DOHH2 (cell line): ENCODE data around the gene IKZF2.

ENCODE experiments used
- H3F3A ChIP-seq: fragments of 200-600 bp; sonication (generic), shearing (Covaris generic); 2 replicates; pipeline ENCODE4 v1.6.0; 2016; ENCODE audit warnings: antibody characterized with exemption, mild to moderate bottlenecking; ENCODE audit not compliant: control insufficient read depth, insufficient read depth
- H3K27ac ChIP-seq: fragments of 200-600 bp; sonication (generic); 2 replicates; pipeline ENCODE4 v1.5.1; 2014; ENCODE audit warnings: low read depth, mild to moderate bottlenecking, low read length, moderate library complexity
- H3K27me3 ChIP-seq: fragments of 200-600 bp; sonication (generic); 2 replicates; pipeline ENCODE4 v1.6.1; 2014; ENCODE audit warnings: mild to moderate bottlenecking, low read length, mixed read lengths; ENCODE audit not compliant: control insufficient read depth
- H3K36me3 ChIP-seq: fragments of 200-600 bp; sonication (generic); 2 replicates; pipeline ENCODE4 v1.6.1; 2014; ENCODE audit warnings: mild to moderate bottlenecking, low read length, moderate library complexity, mixed read lengths; ENCODE audit not compliant: control insufficient read depth
- H3K4me1 ChIP-seq: fragments of 200-600 bp; sonication (generic); 2 replicates; pipeline ENCODE4 v1.6.1; 2014; ENCODE audit warnings: mild to moderate bottlenecking, low read length, mixed read lengths; ENCODE audit not compliant: control insufficient read depth
- H3K4me2 ChIP-seq: fragments of 200-600 bp; sonication (generic); 2 replicates; pipeline ENCODE4 v1.6.0; 2014; ENCODE audit warnings: mild to moderate bottlenecking, low read length, moderate library complexity
- H3K4me3 ChIP-seq: fragments of 200-600 bp; sonication (generic); 2 replicates; pipeline ENCODE4 v1.5.1; 2014; ENCODE audit warnings: mild to moderate bottlenecking, low read length, mixed read lengths
- H3K79me2 ChIP-seq: fragments of 200-600 bp; sonication (generic); 2 replicates; pipeline ENCODE4 v1.6.1; 2014; ENCODE audit warnings: mild to moderate bottlenecking, low read length, mixed read lengths; ENCODE audit not compliant: control insufficient read depth
- H3K9me2 ChIP-seq: fragments of 200-600 bp; sonication (generic); replicated peaks from 2 replicates; pipeline ENCODE4 v1.6.1; 2014; ENCODE audit warnings: mild to moderate bottlenecking, low read length, mixed read lengths; ENCODE audit not compliant: control insufficient read depth
- H3K9me3 ChIP-seq: fragments of 200-600 bp; sonication (generic); 2 replicates; pipeline ENCODE4 v1.6.1; 2014; ENCODE audit warnings: antibody characterized with exemption, low read length, mixed read lengths; ENCODE audit not compliant: control insufficient read depth, insufficient read depth
- H4K20me1 ChIP-seq: fragments of 200-600 bp; sonication (generic); 2 replicates; pipeline ENCODE4 v1.6.0; 2014; ENCODE audit warnings: low read depth, mild to moderate bottlenecking, antibody characterized with exemption, low read length, moderate library complexity; ENCODE audit not compliant: control insufficient read depth, insufficient read depth
- EZH2phosphoT487 ChIP-seq: fragments of 200-600 bp; sonication (generic); IDR thresholded peaks from 2 replicates; pipeline ENCODE4 v1.6.1; 2017; ENCODE audit warnings: borderline replicate concordance, mild to moderate bottlenecking, antibody characterized with exemption, low read length, moderate library complexity, mixed read lengths
- TF ChIP-seq, protein P1 (sequence below): fragments of 200-600 bp; sonication (generic); IDR thresholded peaks from one replicate; pipeline ENCODE4 v1.5.1; 2014; ENCODE audit warnings: antibody characterized with exemption, mild to moderate bottlenecking, low read depth, low read length; ENCODE audit not compliant: poor library complexity, severe bottlenecking

Gene IKZF2

GRCh38 chr2:212997526-212998020 is 153.8 kb downstream of the IKZF2 start:
- H3K36me3 ChIP-seq: no peaks in the 10 kb centered on the region
- H3K79me2 ChIP-seq: no peaks in the 10 kb centered on the region
- TF ChIP-seq EZH2phosphoT487: no peak
- TF ChIP-seq, protein P1, sequence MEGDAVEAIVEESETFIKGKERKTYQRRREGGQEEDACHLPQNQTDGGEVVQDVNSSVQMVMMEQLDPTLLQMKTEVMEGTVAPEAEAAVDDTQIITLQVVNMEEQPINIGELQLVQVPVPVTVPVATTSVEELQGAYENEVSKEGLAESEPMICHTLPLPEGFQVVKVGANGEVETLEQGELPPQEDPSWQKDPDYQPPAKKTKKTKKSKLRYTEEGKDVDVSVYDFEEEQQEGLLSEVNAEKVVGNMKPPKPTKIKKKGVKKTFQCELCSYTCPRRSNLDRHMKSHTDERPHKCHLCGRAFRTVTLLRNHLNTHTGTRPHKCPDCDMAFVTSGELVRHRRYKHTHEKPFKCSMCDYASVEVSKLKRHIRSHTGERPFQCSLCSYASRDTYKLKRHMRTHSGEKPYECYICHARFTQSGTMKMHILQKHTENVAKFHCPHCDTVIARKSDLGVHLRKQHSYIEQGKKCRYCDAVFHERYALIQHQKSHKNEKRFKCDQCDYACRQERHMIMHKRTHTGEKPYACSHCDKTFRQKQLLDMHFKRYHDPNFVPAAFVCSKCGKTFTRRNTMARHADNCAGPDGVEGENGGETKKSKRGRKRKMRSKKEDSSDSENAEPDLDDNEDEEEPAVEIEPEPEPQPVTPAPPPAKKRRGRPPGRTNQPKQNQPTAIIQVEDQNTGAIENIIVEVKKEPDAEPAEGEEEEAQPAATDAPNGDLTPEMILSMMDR: no peak
- peaks cover 17% of the 10 kb centered on the region for H3K4me1 ChIP-seq
- no peaks in the 10 kb centered on the region for H3K9me3 ChIP-seq
- H3K27ac ChIP-seq: no peak overlapping the region
- no peaks in the 10 kb centered on the region for H4K20me1 ChIP-seq
- H3F3A ChIP-seq: no peaks in the 10 kb centered on the region
- H3K4me3 ChIP-seq: no peak overlapping the region
- H3K9me2 ChIP-seq: no peaks in the 10 kb centered on the region
- no peak overlapping the region for H3K4me2 ChIP-seq
- no peaks in the 10 kb centered on the region for H3K27me3 ChIP-seq

DNA sequence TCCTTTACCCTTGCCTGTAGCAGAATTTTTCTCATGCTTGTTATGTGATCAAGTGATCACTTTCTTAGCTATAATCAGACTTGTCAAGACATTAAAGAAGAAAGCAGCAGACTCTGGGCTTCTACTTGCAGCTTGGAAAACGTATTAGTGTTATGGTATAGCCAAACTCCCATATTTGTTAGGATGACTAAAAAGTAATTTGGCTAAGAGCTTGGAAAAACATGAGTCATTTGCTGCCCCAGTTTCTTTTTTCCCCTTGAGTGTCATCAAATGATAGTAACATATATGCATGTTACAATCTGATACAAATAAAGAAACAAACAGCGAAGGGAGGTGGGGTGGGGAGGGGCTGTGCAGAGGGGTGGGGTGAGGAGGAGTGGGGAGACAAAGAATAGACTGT is 155.5 kb downstream of the IKZF2 start:
- Histone ChIP-seq H3K9me3 (no peaks in the 10 kb centered on the region), H3K4me1 (peaks cover 2% of the 10 kb centered on the region), H3K9me2 (no peaks in the 10 kb centered on the region), H3K27me3 (no peaks in the 10 kb centered on the region), H4K20me1 (no peaks in the 10 kb centered on the region), H3K4me3 (no peak overlapping the region), H3K4me2 (no peak overlapping the region), H3K79me2 (no peaks in the 10 kb centered on the region), H3F3A (no peaks in the 10 kb centered on the region), H3K27ac (no peak overlapping the region), H3K36me3 (no peaks in the 10 kb centered on the region)
- no peak for TF ChIP-seq EZH2phosphoT487
- TF ChIP-seq, protein P1: no peak

DNA sequence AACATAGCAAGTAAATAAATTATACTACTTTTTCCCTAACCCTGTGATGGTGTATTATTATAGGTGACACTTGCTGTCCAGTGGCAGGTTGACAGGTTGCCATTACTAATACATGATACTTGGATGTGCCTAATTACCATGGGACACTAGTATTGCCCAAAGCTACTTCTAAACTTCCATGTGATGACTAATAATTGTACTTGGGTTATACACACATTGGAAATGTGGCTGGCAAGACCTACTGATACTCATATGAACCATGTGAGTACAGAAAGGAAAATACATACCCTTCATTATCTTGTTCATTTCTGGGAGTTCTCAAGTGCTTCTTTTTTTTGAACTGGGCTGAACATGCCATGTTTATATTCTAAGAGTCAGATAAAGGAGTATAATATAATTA is 156.4 kb downstream of the IKZF2 start:
- Histone ChIP-seq H3K27ac (no peak overlapping the region), H3K4me2 (no peak overlapping the region), H3K4me3 (no peak overlapping the region), H3K9me3 (no peaks in the 10 kb centered on the region), H3K79me2 (no peaks in the 10 kb centered on the region), H3K9me2 (no peaks in the 10 kb centered on the region), H3K36me3 (no peaks in the 10 kb centered on the region), H3F3A (no peaks in the 10 kb centered on the region), H3K4me1 (peaks cover 4% of the 10 kb centered on the region; the same call in 1 of the 2 replicates), H3K27me3 (no peaks in the 10 kb centered on the region), H4K20me1 (no peaks in the 10 kb centered on the region)
- TF ChIP-seq EZH2phosphoT487: no peak
- TF ChIP-seq, protein P1: no peak

DNA sequence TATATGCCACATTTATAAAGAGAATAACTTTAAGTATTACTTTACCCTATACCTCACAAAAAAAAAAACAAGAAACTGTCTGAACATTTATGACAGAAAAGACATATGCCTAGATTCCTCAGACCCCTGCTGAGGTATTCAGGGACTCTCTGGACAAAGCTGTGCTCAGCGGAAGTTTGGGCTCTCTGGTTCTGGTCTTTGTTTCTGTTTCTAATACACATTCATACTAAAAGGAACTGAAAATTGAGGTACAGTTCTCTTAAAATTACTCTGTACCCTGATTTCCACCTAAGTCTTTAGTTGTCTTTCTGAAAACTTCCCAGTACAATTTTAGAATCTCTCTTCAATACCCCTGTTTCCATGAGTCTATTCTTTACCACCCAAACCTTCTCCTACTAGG is 160.3 kb downstream of the IKZF2 start:
- H3K27me3 ChIP-seq: no peaks in the 10 kb centered on the region
- H3K9me3 ChIP-seq: no peaks in the 10 kb centered on the region
- H3K4me2 ChIP-seq: no peak overlapping the region
- H3K4me1 ChIP-seq: peaks cover 4% of the 10 kb centered on the region; the same call in 1 of the 2 replicates
- H3K9me2 ChIP-seq: no peaks in the 10 kb centered on the region
- no peaks in the 10 kb centered on the region for H4K20me1 ChIP-seq
- no peaks in the 10 kb centered on the region for H3K79me2 ChIP-seq
- H3F3A ChIP-seq: no peaks in the 10 kb centered on the region
- H3K4me3 ChIP-seq: no peak overlapping the region
- TF ChIP-seq, protein P1: no peak
- no peak for TF ChIP-seq EZH2phosphoT487
- H3K36me3 ChIP-seq: no peaks in the 10 kb centered on the region
- H3K27ac ChIP-seq: no peak overlapping the region
